PC-9 (cell line): Measurements from ENCODE around the gene MFNG. TPM values are rescaled to one million over a fixed set of nuclear protein-coding genes. Genes with fewer than 3 reads are reported as not detected.

Source experiments
- BruUV-seq: library from RNA; stranded (reverse); fragments of 400-500 nt; replicated peaks from 2 replicates; lab custom pipeline; 2021; lab: Mats Ljungman, UMichigan
- CTCF ChIA-PET: fragments of 300-600 bp; sonication (Branson Sonifier 250); formaldehyde crosslinking; loops from one replicate; lab custom pipeline; 2022; ENCODE audit warnings: antibody characterized with exemption; lab: Charles Lee
- POLR2A ChIA-PET: fragments of 300-600 bp; sonication (Branson Sonifier 250); formaldehyde crosslinking; loops from one replicate; lab custom pipeline; 2022; ENCODE audit warnings: antibody characterized with exemption; ENCODE audit not compliant: unreplicated experiment; lab: Charles Lee
- DNase-seq, 2 experiments: peaks; one replicate each; pipeline versions ENCODE4 v3.0.0 to v3.0.0-alpha.2; 2015 to 2022; ENCODE audit warnings: mixed read lengths in 1 of 2
- H2AFZ ChIP-seq: fragments of 200-600 bp; sonication (generic); 2 replicates; pipeline ENCODE4 v1.8.1; 2017; ENCODE audit warnings: antibody characterized with exemption
- H3F3A ChIP-seq: fragments of 200-600 bp; sonication (generic); 2 replicates; pipeline ENCODE4 v1.8.1; 2017; ENCODE audit warnings: antibody characterized with exemption, mild to moderate bottlenecking, low read depth; ENCODE audit not compliant: insufficient read depth
- H3K27ac ChIP-seq: fragments of 200-600 bp; sonication (generic); 2 replicates; pipeline ENCODE4 v1.6.1; 2016; ENCODE audit warnings: mixed run types
- H3K27me3 ChIP-seq: fragments of 200-600 bp; sonication (generic); 2 replicates; pipeline ENCODE4 v1.6.1; 2016; ENCODE audit warnings: low read depth, mixed run types; ENCODE audit not compliant: insufficient read depth
- H3K36me3 ChIP-seq: fragments of 200-600 bp; sonication (generic); 2 replicates; pipeline ENCODE4 v1.6.1; 2016; ENCODE audit warnings: low read depth, mixed run types
- H3K4me1 ChIP-seq: fragments of 200-600 bp; sonication (generic); replicated peaks from 2 replicates; pipeline ENCODE4 v1.6.1; 2016; ENCODE audit warnings: mixed run types; ENCODE audit not compliant: insufficient read depth
- H3K4me2 ChIP-seq: fragments of 200-600 bp; sonication (generic); 2 replicates; pipeline ENCODE4 v1.6.1; 2017; ENCODE audit warnings: mixed run types
- H3K4me3 ChIP-seq: fragments of 200-600 bp; sonication (generic); 2 replicates; pipeline ENCODE4 v1.6.1; 2016; ENCODE audit warnings: mixed run types
- H3K79me2 ChIP-seq: fragments of 200-600 bp; sonication (generic); 2 replicates; pipeline ENCODE4 v1.6.1; 2017; ENCODE audit warnings: low read depth, mixed run types
- H3K9me2 ChIP-seq: fragments of 200-600 bp; sonication (generic); 2 replicates; pipeline ENCODE4 v1.8.1; 2017; ENCODE audit warnings: mild to moderate bottlenecking; ENCODE audit not compliant: insufficient read depth
- H3K9me3 ChIP-seq: fragments of 200-600 bp; sonication (generic); 2 replicates; pipeline ENCODE4 v1.8.1; 2016; ENCODE audit warnings: low read depth; ENCODE audit not compliant: insufficient read depth
- H4K20me1 ChIP-seq: fragments of 200-600 bp; sonication (generic); 2 replicates; pipeline ENCODE4 v1.8.1; 2017; ENCODE audit not compliant: insufficient read depth
- EZH2 ChIP-seq: fragments of 200-600 bp; sonication (generic); IDR thresholded peaks from 2 replicates; pipeline ENCODE4 v1.8.0; 2017; ENCODE audit warnings: antibody characterized with exemption, low read depth
- intact Hi-C: fragments of 100-400 bp; cut with micrococcal nuclease; formaldehyde crosslinking; loops from one replicate; pipeline ENCODE4 v1.10.0; 2022; ENCODE audit not compliant: unreplicated experiment
- total RNA-seq: library from RNA; stranded (reverse); gene quantifications from 2 replicates; pipeline ENCODE4 v1.2.3, GENCODE V29; 2021
- TF ChIP-seq, protein P1 (sequence below): fragments of 200-600 bp; sonication (generic); conservative IDR thresholded peaks from 2 replicates; pipeline ENCODE4 v1.6.1; 2017; ENCODE audit warnings: mixed run types, antibody characterized with exemption, mild to moderate bottlenecking, moderate library complexity

Gene MFNG
- total RNA-seq, 1 experiment from 2014 or later, result 28.1 TPM

DNA sequence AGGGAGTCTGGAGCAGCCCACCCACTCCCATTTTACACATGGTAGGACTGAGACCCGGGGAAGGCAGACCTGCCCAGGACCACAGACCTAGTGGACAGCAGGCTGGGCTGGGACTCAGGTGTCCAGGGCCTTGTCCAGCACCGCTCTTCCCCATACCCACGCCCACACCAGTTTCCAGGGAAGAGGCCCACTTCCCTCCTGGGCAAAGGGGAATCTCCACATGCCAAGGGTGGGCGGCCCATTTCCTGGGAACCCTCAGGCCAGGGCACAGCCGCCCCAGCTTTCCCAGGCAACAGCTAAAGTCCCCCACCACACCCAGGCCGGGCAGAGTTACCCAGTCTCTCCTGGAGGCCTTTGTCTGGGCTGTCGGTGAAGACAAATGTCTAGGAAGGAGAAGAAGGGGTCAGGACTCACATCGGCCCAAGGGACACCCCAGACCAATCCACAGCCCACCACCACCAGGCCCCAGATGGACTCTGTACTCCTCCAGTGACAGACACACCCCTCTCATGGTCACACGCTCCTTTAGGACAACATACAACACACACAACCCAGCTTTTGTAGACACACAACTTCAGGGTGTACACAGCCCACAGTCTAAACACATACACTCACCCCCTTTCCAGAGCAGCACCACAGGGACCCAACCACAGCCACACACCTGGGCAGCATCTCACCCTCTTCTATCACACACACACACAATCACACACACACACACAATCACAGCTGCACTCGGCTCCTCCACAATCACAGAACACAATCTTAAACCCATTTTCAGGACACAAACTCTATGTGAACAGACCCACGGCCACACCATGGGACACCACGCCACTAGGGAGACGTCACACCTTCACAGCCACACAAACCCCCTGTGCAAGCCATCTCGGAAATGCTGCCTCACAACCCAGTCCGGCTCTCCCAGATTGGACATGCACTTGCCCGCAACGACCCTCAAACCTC lies 5.5 kb downstream of the MFNG start:
- Histone ChIP-seq H4K20me1 (no peaks in the 10 kb centered on the region), H3K9me3 (no peaks in the 10 kb centered on the region), H3K36me3 (no peaks in the 10 kb centered on the region), H2AFZ (no peak overlapping the region), H3K4me1 (no peaks in the 10 kb centered on the region), H3K27ac (no peak overlapping the region), H3K4me3 (no peak overlapping the region), H3K27me3 (no peaks in the 10 kb centered on the region), H3K9me2 (no peaks in the 10 kb centered on the region), H3K4me2 (no peak overlapping the region), H3K79me2 (no peaks in the 10 kb centered on the region), H3F3A (peaks cover 18% of the 10 kb centered on the region; the same call in 1 of the 2 replicates)
- no TSS peak for BruUV-seq
- intact Hi-C loops, result no loop called here
- TF ChIP-seq, protein P1, sequence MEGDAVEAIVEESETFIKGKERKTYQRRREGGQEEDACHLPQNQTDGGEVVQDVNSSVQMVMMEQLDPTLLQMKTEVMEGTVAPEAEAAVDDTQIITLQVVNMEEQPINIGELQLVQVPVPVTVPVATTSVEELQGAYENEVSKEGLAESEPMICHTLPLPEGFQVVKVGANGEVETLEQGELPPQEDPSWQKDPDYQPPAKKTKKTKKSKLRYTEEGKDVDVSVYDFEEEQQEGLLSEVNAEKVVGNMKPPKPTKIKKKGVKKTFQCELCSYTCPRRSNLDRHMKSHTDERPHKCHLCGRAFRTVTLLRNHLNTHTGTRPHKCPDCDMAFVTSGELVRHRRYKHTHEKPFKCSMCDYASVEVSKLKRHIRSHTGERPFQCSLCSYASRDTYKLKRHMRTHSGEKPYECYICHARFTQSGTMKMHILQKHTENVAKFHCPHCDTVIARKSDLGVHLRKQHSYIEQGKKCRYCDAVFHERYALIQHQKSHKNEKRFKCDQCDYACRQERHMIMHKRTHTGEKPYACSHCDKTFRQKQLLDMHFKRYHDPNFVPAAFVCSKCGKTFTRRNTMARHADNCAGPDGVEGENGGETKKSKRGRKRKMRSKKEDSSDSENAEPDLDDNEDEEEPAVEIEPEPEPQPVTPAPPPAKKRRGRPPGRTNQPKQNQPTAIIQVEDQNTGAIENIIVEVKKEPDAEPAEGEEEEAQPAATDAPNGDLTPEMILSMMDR, result no peak
- no peak for TF ChIP-seq EZH2
- ChIA-PET CTCF (no interaction called here), POLR2A (no interaction called here)
- DNase-seq, result no peak

DNA sequence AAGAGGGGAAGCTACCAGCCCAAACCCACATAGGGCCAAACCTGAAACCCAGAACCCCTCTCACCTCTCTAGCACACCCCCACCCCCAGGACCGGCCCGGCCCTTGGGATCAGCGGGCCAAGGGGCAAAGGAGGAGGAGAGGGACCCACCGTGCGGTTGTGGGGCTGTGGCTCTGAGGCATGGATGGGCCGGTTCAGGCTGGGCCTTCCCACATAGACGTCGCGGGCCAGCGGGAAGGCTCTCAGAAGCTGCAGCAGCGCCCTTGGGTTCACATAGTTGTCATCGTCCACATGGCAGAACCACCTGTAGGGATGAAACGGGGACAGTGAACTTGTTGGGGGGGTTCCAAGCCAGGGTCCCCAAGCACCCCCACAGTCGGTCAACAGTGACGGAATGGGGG lies 7.0 kb downstream of the MFNG start:
- ChIA-PET POLR2A (no interaction called here), CTCF (no interaction called here)
- H3K4me3 ChIP-seq, result no peak overlapping the region

More for the DNA sequence above, 7.0 kb downstream of the MFNG start:
- no peak for DNase-seq
- no TSS peak for BruUV-seq
- no peaks in the 10 kb centered on the region for H3K36me3 ChIP-seq
- H3K4me2 ChIP-seq, result no peak overlapping the region
- no peaks in the 10 kb centered on the region for H3K4me1 ChIP-seq
- peaks cover 18% of the 10 kb centered on the region; the same call in 1 of the 2 replicates for H3F3A ChIP-seq
- H3K27ac ChIP-seq, result no peak overlapping the region
- no peaks in the 10 kb centered on the region for H3K27me3 ChIP-seq
- no peaks in the 10 kb centered on the region for H3K9me3 ChIP-seq
- no peak overlapping the region for H2AFZ ChIP-seq
- no peaks in the 10 kb centered on the region for H4K20me1 ChIP-seq
- H3K9me2 ChIP-seq, result no peaks in the 10 kb centered on the region
- intact Hi-C loops, result no loop called here
- TF ChIP-seq, protein P1, result no peak
- TF ChIP-seq EZH2, result no peak
- H3K79me2 ChIP-seq, result no peaks in the 10 kb centered on the region
